ENCODE data around the gene SPTBN5. TPM values are rescaled to one million over a fixed set of nuclear protein-coding genes. Genes with fewer than 3 reads are reported as not detected.

The SPTBN5 gene
- total RNA-seq, 2 donors from 2014 or later = 0.64 to 1.4 TPM

GRCh38 chr15:41823502-41823901 is 70.4 kb downstream of the SPTBN5 start:
- DNase-seq (no peak), ATAC-seq (no peak)
- intact Hi-C loops (cut with DNase I, micrococcal nuclease) = no loop called here

DNA sequence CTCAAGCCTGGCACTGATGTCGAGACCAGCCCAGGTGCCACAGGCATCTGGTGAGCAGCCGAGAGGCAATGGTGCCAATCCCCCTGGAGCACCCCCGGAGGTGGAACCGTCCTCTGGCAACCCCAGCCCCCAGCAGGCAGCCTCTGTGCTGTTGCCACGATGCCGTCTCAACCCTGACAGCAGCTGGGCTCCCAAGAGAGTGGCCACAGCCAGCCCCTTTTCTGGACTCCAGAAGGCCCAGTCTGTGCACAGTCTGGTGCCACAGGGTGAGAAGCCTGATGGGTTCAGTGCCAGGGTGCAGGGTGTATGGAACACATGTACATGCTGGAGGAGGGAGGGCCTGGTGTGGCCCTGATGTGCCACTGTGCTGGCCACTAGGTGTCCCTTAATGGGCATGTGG is 70.9 kb downstream of the SPTBN5 start:
- DNase-seq = no peak
- intact Hi-C loops (cut with DNase I, micrococcal nuclease) = no loop called here
- ATAC-seq = no peak

- intact Hi-C loops (cut with DNase I, micrococcal nuclease) = no loop called here
- ATAC-seq = no peak
These were observed 71.4 kb downstream of the SPTBN5 start for GRCh38 chr15:41822471-41822870.

DNA sequence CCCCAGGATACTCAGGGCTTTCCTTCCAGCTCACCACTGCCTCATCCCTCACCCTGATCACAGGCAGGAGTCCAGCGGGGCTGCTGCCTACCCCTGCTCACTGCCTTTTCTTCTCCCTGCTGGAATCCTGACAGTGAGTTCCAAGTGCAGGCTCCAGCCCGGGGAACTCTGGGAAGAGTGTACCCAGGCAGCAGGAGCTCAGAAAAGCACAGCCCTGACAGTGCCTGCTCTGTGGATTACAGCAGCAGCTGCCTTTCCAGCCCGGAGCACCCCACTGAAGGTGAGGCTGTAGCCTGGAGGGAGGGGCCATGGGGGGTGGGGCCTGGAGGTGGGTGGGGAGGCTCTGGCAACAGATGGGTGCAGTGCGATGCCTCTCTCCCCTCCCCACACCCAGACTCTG is 72.0 kb downstream of the SPTBN5 start:
- DNase-seq = no peak
- ATAC-seq = no peak
- intact Hi-C loops (cut with DNase I, micrococcal nuclease) = no loop called here

More at GRCh38 chr15:41822471-41822870, 71.4 kb downstream of the SPTBN5 start:
- no peak for DNase-seq

- intact Hi-C loops (cut with DNase I, micrococcal nuclease) = no loop called here
- peak; percentile 72 for ATAC-seq
- DNase-seq = no peak
These were observed 72.9 kb downstream of the SPTBN5 start for GRCh38 chr15:41820791-41821423.

DNA sequence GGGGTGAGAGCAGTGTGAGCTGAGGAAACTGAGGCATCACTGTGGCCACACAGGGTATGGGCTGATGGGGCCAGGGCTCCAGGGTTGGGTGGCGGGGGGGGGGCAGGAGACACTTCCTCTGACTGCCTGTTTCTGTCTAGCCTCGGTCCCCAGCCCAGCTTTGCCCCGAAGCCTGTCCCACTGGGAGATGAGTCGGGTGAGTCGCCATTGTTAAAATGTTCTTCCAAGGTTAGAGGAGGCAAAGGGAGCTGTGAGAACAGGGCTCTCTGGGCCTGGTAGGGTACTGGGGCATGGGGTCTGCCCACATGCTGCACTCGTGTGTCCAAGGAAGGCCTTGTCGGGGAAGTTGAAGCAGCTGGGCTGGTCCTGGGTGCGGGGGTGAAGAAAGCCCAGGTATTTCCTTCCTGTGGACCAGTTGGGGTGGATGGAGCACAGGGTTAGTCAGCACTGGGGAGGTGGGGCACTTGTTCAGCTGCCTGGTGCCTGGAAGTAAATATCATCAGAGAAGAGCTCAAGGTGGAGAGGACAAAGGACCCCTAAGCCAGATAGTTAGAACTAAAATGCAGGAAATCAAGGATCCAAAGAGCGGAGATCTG is 74.3 kb downstream of the SPTBN5 start:
- no peak for DNase-seq
- no peak for ATAC-seq
- intact Hi-C loops (cut with DNase I, micrococcal nuclease) = no loop called here

- ATAC-seq (no peak), DNase-seq (no peak)
- intact Hi-C loops (cut with DNase I, micrococcal nuclease) = no loop called here
These were observed 76.1 kb downstream of the SPTBN5 start for GRCh38 chr15:41817781-41818180.

- intact Hi-C loops (cut with DNase I, micrococcal nuclease) = no loop called here
- DNase-seq (no peak), ATAC-seq (no peak)
These were observed 76.5 kb downstream of the SPTBN5 start for GRCh38 chr15:41817327-41817726.

DNA sequence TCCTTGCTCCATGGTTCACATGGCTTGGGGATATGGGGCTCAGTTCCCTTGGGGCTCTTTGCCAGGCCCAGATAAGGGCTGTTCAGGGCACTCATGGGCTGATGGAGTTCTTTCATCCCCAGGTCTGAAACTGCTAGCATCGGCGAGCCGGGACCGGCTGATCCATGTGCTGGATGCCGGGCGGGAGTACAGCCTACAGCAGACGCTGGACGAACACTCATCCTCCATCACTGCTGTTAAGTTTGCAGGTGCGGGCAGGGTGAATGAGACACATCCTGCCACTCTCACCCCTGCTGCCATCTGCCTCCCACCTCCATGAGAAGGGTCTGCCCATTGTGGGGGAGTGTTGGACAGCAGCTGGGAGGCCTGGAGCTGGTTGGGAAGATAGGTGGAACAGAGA is 77.1 kb downstream of the SPTBN5 start:
- intact Hi-C loops (cut with DNase I, micrococcal nuclease) = no loop called here
- no peak for DNase-seq

GRCh38 chr15:41814534-41814933 is 79.3 kb downstream of the SPTBN5 start:
- ATAC-seq (no peak), DNase-seq (no peak)
- intact Hi-C loops (cut with DNase I, micrococcal nuclease) = loop anchor here in 1 of 2 donors (5.0 kb wide), 1 partner anchor 42 kb away; the partner anchor contains the start of gene MAPKBP1

More for the DNA sequence above, 77.1 kb downstream of the SPTBN5 start:
- ATAC-seq = no peak

DNA sequence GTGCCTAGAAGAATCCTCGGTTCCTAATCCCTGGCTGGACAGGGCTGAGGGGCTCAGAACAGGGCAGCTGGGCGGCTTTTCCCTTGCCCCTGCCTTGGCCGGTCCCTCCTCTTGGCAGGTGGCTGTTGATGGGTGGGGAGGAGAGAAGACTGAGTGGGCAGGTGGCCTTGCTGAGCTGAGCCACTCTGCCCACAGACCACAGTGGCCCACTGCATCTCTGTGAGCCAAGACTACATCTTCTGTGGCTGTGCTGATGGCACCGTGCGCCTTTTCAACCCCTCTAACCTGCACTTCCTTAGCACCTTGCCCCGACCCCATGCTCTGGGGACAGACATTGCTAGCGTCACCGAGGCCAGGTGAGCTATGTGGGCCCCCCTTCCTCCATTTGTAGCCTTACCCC is 80.4 kb downstream of the SPTBN5 start:
- DNase-seq (no peak), ATAC-seq (no peak)
- intact Hi-C loops (cut with DNase I, micrococcal nuclease) = loop anchor here in 1 of 2 donors (5.0 kb wide), 1 partner anchor 41 kb away; the partner anchor contains the start of gene MAPKBP1

GRCh38 chr15:41812820-41813375 is 81.0 kb downstream of the SPTBN5 start:
- no peak for DNase-seq
- intact Hi-C loops (cut with DNase I, micrococcal nuclease) = loop anchor here in 1 of 2 donors (5.0 kb wide), 1 partner anchor 41 kb away; the partner anchor contains the start of gene MAPKBP1
- ATAC-seq = no peak

GRCh38 chr15:41811432-41812195 is 82.2 kb downstream of the SPTBN5 start:
- intact Hi-C loops (cut with DNase I, micrococcal nuclease) = loop anchor here in 1 of 2 donors (5.0 kb wide), 1 partner anchor 39 kb away; the partner anchor contains the start of gene MAPKBP1
- DNase-seq = peak; percentile 66 to 88
- peak; percentile 98 for ATAC-seq

DNA sequence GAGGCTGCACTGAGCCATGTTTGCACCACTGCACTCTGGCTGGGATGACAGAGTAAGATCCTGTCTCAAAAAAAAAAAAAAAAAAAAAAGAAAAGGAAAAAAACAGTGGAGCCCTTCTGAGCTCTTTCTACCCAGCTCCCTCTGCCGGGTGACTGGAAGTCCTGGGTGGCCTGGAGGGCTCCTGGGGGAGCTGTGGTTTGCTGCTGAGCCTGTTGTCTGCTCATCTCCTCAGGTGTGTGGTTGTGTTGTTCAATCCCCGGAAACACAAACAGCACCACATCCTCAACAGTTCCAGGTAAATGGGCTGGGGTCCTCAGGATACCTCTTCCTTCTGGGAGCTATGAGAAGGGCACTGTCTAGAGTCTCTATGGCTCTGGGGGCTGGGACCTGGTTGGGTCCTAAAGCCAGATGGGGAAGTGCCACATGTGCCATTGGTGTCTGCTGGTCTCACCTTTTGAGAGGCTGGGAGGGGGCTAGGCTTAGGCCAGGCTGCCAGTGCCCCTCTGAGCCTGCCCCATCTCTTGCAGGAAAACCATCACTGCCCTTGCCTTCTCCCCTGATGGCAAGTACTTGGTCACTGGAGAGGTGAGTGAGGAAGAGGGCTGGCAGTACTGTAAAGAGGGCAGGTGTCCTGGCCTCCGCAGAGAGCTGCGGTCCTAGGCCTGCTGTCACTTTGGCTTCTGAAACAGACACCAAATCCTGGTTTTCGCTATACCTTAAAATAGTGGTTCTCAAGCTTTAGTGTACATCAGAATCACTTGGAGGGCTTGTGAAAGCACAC is 83.0 kb downstream of the SPTBN5 start:
- peak; percentile 16 for ATAC-seq
- intact Hi-C loops (cut with DNase I, micrococcal nuclease) = loop anchor here in 1 of 2 donors (5.0 kb wide), 1 partner anchor 39 kb away; the partner anchor contains the start of gene MAPKBP1
- DNase-seq = no peak

- intact Hi-C loops (cut with DNase I, micrococcal nuclease) = loop anchor here in 1 of 2 donors (5.0 kb wide), 1 partner anchor 37 kb away; the partner anchor contains the start of gene MAPKBP1
- no peak for ATAC-seq
- no peak for DNase-seq
These were observed 84.2 kb downstream of the SPTBN5 start for GRCh38 chr15:41809526-41810220.

- DNase-seq = no peak
- intact Hi-C loops (cut with DNase I, micrococcal nuclease) = no loop called here
- ATAC-seq = no peak
These were observed 84.7 kb downstream of the SPTBN5 start for GRCh38 chr15:41809121-41809520.

GRCh38 chr15:41806291-41807181 is 87.3 kb downstream of the SPTBN5 start:
- intact Hi-C loops (cut with DNase I, micrococcal nuclease) = no loop called here

More at GRCh38 chr15:41806291-41807181, 87.3 kb downstream of the SPTBN5 start:
- ATAC-seq (peak; percentile 29), DNase-seq (no peak)

Data from left colon (tissue), 2 donors.